GM21529 (cell line): ENCODE measurements around the gene GPLD1.
"Not testable (repeated sequence)": the region's sequence is repeated elsewhere in the genome, so short reads cannot be mapped to it uniquely, and the experiment has no call there.

ENCODE experiments used
- ATAC-seq: cut with Tn5 transposase; IDR thresholded peaks from one replicate; pipeline ENCODE4 v1.9.1; 2021; ENCODE audit not compliant: unreplicated experiment

Gene GPLD1

DNA sequence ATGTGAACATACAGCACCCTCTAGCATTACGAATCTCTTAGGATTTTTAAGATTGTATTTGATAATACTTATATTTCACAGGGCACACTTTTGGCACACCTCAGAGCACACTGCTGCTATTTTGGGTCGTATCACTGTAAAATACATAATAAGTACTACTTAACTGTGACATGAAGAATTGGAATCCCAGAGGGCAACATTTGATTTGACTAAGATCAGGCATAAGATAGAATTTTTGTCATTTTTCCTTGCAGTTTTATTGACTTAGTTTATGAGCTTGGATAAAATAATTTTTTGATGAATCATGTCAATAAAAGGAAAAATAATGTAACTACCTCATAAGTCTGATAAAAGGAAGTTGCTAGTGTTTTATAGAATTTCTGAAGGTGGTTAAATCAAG lies 64.3 kb downstream of the GPLD1 start:
- no peak for ATAC-seq

- ATAC-seq: no peak
These were observed 69.9 kb downstream of the GPLD1 start for GRCh38 chr6:24419526-24419925.

DNA sequence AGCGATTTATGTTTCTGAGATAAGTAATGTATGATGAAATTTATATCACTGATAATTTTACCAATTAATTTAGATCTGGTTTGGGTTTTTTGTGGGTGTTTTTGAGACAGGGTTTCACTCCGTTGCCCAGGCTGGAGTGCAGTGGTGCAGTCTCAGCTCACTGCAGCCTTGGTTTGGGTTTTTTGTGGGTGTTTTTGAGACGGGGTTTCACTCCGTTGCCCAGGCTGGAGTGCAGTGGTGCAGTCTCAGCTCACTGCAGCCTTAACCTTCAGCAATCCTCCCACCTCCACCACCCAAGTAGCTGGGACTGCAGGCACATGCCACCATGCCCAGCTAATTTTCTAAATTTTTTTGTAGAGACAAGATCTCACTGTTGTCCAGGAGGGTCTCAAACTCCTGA lies 73.6 kb downstream of the GPLD1 start:
- ATAC-seq: peak; percentile 86

DNA sequence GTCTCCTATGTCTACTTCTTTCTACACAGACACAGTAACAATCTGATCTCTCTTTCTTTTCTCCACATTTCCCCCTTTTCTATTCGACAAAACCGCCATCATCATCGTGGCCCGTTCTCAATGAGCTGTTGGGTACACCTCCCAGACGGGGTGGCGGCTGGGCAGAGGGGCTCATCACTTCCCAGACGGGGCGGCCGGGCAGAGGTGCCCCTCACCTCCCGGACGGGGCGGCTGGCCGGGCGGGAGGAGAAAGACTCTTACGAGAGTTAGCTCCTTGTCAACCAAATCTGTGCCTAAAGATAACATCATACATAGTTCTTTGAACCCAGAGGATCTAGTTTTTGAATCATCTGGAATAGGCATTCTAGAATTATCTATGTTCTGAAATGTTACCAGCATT lies 74.8 kb downstream of the GPLD1 start:
- ATAC-seq: not testable (repeated sequence)

DNA sequence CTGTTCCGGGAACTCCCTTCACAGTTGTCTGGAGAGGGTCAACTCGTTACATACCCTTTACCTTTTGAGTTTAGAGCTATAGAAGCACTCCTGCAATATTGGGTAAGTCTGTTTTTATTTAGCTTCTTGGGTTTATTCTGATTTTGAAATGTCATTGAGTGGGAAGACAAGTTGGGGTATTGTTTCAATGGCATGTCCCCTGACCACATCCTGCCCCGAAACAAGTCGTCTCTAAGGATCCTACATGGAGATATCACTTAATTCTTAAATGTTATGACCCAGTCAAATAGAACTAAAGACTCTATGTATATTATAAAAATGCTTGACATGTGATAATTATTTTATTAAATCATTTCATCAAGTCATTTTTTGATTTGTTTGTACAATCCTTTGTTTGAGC lies 77.1 kb downstream of the GPLD1 start:
- ATAC-seq: no peak

DNA sequence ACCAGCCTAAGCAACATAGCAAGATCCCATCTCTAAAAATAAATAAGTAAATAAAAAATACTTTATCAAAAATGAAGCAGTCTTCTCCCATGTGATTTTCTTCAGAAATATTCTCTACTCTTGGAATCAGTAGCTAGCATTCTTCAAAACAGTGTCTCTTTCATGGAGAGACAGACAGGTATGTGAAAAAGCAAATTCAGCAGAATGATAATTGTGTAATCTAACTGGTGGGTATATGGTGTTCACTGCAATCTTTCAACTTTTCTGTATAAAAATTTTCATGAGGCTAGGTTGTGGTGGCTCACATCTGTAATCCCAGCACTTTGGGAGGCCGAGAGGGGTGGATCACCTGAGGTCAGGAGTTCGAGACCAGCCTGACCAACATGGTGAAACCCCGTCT lies 78.8 kb downstream of the GPLD1 start:
- no peak for ATAC-seq

GRCh38 chr6:24408719-24409410 lies 80.5 kb downstream of the GPLD1 start:
- ATAC-seq: peak; percentile 92

DNA sequence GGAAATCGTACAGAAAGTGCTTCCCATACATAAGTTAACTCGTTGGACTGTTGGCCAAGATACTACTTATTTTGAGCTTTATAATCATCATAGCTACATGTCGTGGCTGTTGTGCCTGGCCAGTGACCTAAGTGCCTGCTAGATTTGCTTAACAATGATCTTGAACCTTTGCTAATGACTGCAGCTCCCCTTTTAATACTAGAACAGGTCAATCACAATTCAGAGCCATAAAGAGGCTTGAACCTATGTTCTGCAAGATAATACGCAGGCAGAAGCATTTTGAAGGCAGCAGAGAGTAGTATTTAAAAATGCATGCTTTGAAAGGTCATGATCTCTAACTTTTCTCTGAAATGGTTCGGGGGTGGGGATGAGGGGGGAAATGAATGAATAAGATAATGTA lies 84.1 kb downstream of the GPLD1 start:
- no peak for ATAC-seq

- no peak for ATAC-seq
These were observed 85.9 kb downstream of the GPLD1 start for GRCh38 chr6:24403501-24403824.

- peak; percentile 95 for ATAC-seq
These were observed 86.5 kb downstream of the GPLD1 start, which contains the start of gene MRS2 for GRCh38 chr6:24402697-24403500. Gene MRS2 (plus strand): TSS chr6:24402936. CDS start chr6:24403047, 111 bp downstream.

DNA sequence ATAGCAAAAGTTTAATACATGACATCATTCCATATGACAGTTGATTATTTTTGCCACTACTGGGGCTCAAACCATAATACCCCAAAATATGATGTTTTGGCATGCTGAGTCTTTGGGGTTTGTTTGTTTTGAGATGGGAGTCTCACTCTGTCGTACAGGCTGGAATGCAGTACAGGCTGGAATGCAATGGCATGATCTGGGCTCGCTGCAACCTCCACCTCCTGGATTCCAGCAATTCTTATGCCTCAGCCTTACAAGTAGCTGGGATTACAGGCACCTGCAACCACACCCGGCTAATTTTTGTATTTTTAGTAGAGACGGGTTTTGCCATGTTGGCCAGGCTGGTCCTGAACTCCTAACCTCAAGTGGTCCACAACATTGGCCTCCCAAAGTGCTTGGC lies 87.9 kb downstream of the GPLD1 start:
- no peak for ATAC-seq

GRCh38 chr6:24400045-24401039 lies 89.0 kb downstream of the GPLD1 start:
- ATAC-seq: not testable (repeated sequence)

GRCh38 chr6:24397631-24398030 lies 91.7 kb downstream of the GPLD1 start:
- ATAC-seq: no peak

DNA sequence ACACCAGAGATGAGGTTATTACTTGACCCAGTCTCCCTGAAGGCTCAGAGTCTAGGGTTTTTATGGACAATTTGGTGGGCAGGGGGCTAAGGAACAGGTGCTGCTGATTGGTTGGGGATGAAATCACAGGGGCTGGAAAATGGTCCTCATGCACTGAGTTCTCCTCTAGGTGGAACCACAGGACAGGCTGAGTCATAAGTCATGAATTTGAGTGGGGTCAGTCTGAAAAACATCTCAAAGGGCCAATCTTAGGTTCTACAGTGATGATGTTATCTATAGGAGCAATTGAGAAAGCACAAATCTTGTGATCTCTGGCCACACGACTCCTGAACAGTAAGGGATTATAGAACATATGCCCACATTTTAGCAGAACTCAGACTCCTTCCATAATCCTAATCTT lies 92.6 kb downstream of the GPLD1 start:
- no peak for ATAC-seq

- no peak for ATAC-seq
These were observed 94.5 kb downstream of the GPLD1 start for GRCh38 chr6:24394780-24395437.

GRCh38 chr6:24394061-24394779 lies 95.2 kb downstream of the GPLD1 start:
- no peak for ATAC-seq

DNA sequence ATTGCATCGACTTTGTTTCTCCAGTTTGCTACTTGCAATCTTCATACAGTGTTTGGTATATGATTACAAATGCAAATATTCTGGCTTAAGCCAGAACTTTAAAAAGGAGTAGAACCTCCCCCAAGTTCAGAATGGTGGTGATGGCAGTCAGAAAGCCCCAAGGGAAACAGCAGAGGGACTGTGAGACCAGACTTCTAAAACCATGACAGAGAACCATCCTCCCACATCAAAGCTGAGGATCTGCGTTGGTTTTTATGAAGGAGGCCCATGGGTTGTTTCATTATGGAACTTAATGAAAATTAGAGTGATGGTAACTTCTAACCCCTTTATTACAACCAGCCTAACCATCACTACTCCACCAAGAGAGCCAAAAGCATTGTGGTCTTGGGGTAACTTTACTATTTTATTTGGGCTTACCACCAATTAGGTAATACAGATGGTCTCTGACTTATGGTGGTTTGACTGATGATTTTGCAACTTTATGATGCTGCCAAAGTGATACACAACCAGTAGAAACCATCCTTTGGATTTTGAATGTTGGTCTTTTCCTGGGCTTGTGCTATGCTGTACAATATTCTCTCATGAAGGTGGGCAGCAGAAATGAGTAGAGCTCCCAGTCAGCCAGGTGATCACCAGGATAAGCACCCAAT lies 97.5 kb downstream of the GPLD1 start:
- peak; percentile 90 for ATAC-seq

GRCh38 chr6:24391208-24391607 lies 98.2 kb downstream of the GPLD1 start:
- ATAC-seq: no peak

- ATAC-seq: no peak
These were observed 101.6 kb downstream of the GPLD1 start for GRCh38 chr6:24387818-24388217.
